GM12878 (cell line): ENCODE measurements around the gene SYNPR. TPM values are rescaled to one million over a fixed set of nuclear protein-coding genes. Genes with fewer than 3 reads are reported as not detected.

Source experiments
- ATAC-seq: fragments of 200-7000 bp; cut with Tn5 transposase; 3 replicates; pipeline ENCODE4 v1.9.1; 2020; ENCODE audit warnings: mild to moderate bottlenecking, moderate library complexity
- BruUV-seq: library from RNA; stranded (reverse); fragments of 400-500 nt; replicated peaks from 2 replicates; lab custom pipeline; 2021; lab: Mats Ljungman, UMichigan
- CTCF ChIA-PET: fragments of 300-600 bp; sonication (Branson Sonifier 250); formaldehyde crosslinking; extraction: SDS; loops from one replicate; lab custom pipeline; 2021; ENCODE audit warnings: inconsistent platforms; lab: Yijun Ruan, JAX
- POLR2A ChIA-PET: fragments of 350-600 bp; formaldehyde crosslinking; extraction: SDS; loops from one replicate; lab custom pipeline; 2021; ENCODE audit warnings: inconsistent platforms; lab: Charles Lee
- RAD21 ChIA-PET: fragments of 300-600 bp; sonication (Branson Sonifier 250); formaldehyde crosslinking; loops from one replicate; lab custom pipeline; 2023; ENCODE audit warnings: antibody characterized with exemption; ENCODE audit not compliant: unreplicated experiment; lab: Charles Lee
- SMC1A ChIA-PET: fragments of 300-600 bp; sonication (Branson Sonifier 250); formaldehyde crosslinking; loops from one replicate; lab custom pipeline; 2023; ENCODE audit not compliant: unreplicated experiment, uncharacterized antibody; lab: Charles Lee
- DNase-seq: peaks from one replicate; pipeline ENCODE4 v3.0.0-alpha.2; 2011; ENCODE audit warnings: low read depth, low spot score
- FAIRE-seq: peaks from 3 replicates; lab custom pipeline; 2011; peaks lifted over from hg19 to GRCh38; lab: Jason Lieb, UNC
- H2AFZ ChIP-seq: 2 replicates; pipeline ENCODE4 v1.6.0; 2011; ENCODE audit warnings: low read depth, low read length, control low read depth; ENCODE audit not compliant: control insufficient read depth
- H3K27ac ChIP-seq: 2 replicates; pipeline ENCODE4 v1.5.1; 2011; ENCODE audit warnings: control low read depth; ENCODE audit not compliant: control insufficient read depth, insufficient read depth
- H3K27me3 ChIP-seq, 2 experiments: replicated peaks in 1 of 2; 2 replicates each; pipeline versions ENCODE4 v1.6.0 to v1.6.1; 2011; ENCODE audit warnings: low read length in 1 of 2; ENCODE audit not compliant: control insufficient read depth in 2 of 2, insufficient read depth in 2 of 2
- H3K36me3 ChIP-seq, 2 experiments: 2 replicates each; pipeline ENCODE4 v1.5.1; 2011; ENCODE audit warnings: low read length in 1 of 2; ENCODE audit not compliant: control insufficient read depth in 2 of 2, insufficient read depth in 2 of 2
- H3K4me1 ChIP-seq: 2 replicates; pipeline ENCODE4 v1.6.1; 2011; ENCODE audit warnings: mild to moderate bottlenecking, low read length, moderate library complexity, mixed read lengths; ENCODE audit not compliant: control insufficient read depth, insufficient read depth
- H3K4me2 ChIP-seq: 2 replicates; pipeline ENCODE4 v1.6.0; 2011; ENCODE audit warnings: control low read depth; ENCODE audit not compliant: control insufficient read depth, insufficient read depth
- H3K4me3 ChIP-seq: fragments of 200-600 bp; sonication (generic); 2 replicates; pipeline ENCODE4 v1.5.1; 2016
- H3K79me2 ChIP-seq: 2 replicates; pipeline ENCODE4 v1.6.0; 2011; ENCODE audit warnings: low read length; ENCODE audit not compliant: control insufficient read depth, insufficient read depth
- H3K9ac ChIP-seq: 2 replicates; pipeline ENCODE4 v1.8.0; 2011; ENCODE audit warnings: low read length, control low read depth, mixed read lengths; ENCODE audit not compliant: control insufficient read depth, insufficient read depth
- H3K9me3 ChIP-seq: replicated peaks from 3 replicates; pipeline ENCODE4 v1.5.1; 2011; ENCODE audit warnings: mild to moderate bottlenecking, low read length; ENCODE audit not compliant: control insufficient read depth, insufficient read depth
- H4K20me1 ChIP-seq: 2 replicates; pipeline ENCODE4 v1.6.0; 2011; ENCODE audit not compliant: control insufficient read depth, insufficient read depth
- E2F4 ChIP-seq: IDR thresholded peaks from 2 replicates; pipeline ENCODE4 v1.6.1; 2012; ENCODE audit warnings: low read depth, low read length, improper control_type of control experiment
- ETV6 ChIP-seq, 2 experiments: fragments of 450-650 bp in 1 of 2; IDR thresholded peaks in 1 of 2; conservative IDR thresholded peaks in 1 of 2; 2 replicates each; pipeline ENCODE4 v1.6.1; 2014; ENCODE audit warnings: antibody characterized with exemption in 1 of 2, borderline replicate concordance in 1 of 2, low read depth in 1 of 2, mild to moderate bottlenecking in 1 of 2, moderate library complexity in 1 of 2
- MEF2A ChIP-seq: IDR thresholded peaks from 2 replicates; pipeline ENCODE4 v1.6.1; 2011; ENCODE audit warnings: low read depth, mild to moderate bottlenecking, low read length, moderate library complexity; ENCODE audit not compliant: insufficient read depth
- MXI1 ChIP-seq: fragments of 150-350 bp; IDR thresholded peaks from 2 replicates; pipeline ENCODE4 v1.6.1; 2011; ENCODE audit warnings: low read depth, mild to moderate bottlenecking, inconsistent platforms, low read length, improper control_type of control experiment
- POLR2AphosphoS2 ChIP-seq: IDR thresholded peaks from 2 replicates; pipeline ENCODE4 v1.6.1; 2011; ENCODE audit warnings: low read depth, mild to moderate bottlenecking, low read length, improper control_type of control experiment, moderate library complexity
- POLR2AphosphoS5 ChIP-seq: IDR thresholded peaks from 2 replicates; pipeline ENCODE4 v1.6.1; 2011; ENCODE audit warnings: mild to moderate bottlenecking, low read length, inconsistent platforms
- POU2F2 ChIP-seq: IDR thresholded peaks from 3 replicates; pipeline ENCODE4 v1.6.1; 2011; ENCODE audit warnings: low read depth, mild to moderate bottlenecking, low read length, borderline replicate concordance
- RAD51 ChIP-seq: fragments of 450-650 bp; IDR thresholded peaks from 2 replicates; pipeline ENCODE4 v1.6.1; 2016; ENCODE audit warnings: moderate library complexity, mild to moderate bottlenecking, inconsistent platforms
- RB1 ChIP-seq: fragments of 450-650 bp; formaldehyde crosslinking; IDR thresholded peaks from 2 replicates; pipeline ENCODE4 v1.6.1; 2017; ENCODE audit warnings: mild to moderate bottlenecking, borderline replicate concordance
- RUNX3 ChIP-seq: IDR thresholded peaks from 2 replicates; pipeline ENCODE4 v1.6.1; 2012; ENCODE audit warnings: low read length, inconsistent platforms
- TCF12 ChIP-seq: IDR thresholded peaks from 2 replicates; pipeline ENCODE4 v1.6.1; 2011; ENCODE audit warnings: low read depth, mild to moderate bottlenecking, low read length
- ZBED1 ChIP-seq: IDR thresholded peaks from 2 replicates; pipeline ENCODE4 v1.6.1; 2016; ENCODE audit warnings: borderline replicate concordance
- WGBS: methylation state at CpG from one replicate; pipeline ENCODE4 v1.1.6; 2016; ENCODE audit warnings: low lambda C conversion rate; ENCODE audit not compliant: insufficient replicate concordance, insufficient coverage; ENCODE audit errors: missing lambda C conversion rate; 5-methylcytosine and 5-hydroxymethylcytosine counted together
- in situ Hi-C: fragments of 300-500 bp; cut with MboI; formaldehyde crosslinking; loops from 9 replicates; pipeline ENCODE4 v1.14.3; 2018; ENCODE audit warnings: mixed read lengths
- intact Hi-C: fragments of 100-400 bp; cut with micrococcal nuclease; formaldehyde crosslinking; loops from one replicate; pipeline ENCODE4 v1.14.2; 2022; ENCODE audit not compliant: unreplicated experiment
- polyA plus RNA-seq, 11 experiments: library from polyadenylated mRNA; depleted of rRNA in 4 of 11; unstranded in 6 of 11; stranded (reverse) in 5 of 11; fragments of >200 nt; fragmentation: Nextera tagmentation in 4 of 11; fragmentation: Illumina TruSeq in 1 of 11; extraction: Ambion mirVana in 4 of 11; extraction: Trizol in 1 of 11; gene quantifications; 1 replicate in 1 of 11; 2 replicates in 10 of 11; pipeline versions ENCODE4 v1.2.1 to v1.2.3, GENCODE V29; 2011 to 2016; ENCODE audit warnings: inconsistent platforms in 2 of 11, missing spikeins in 2 of 11, low read depth in 1 of 11
- total RNA-seq, 4 experiments: library from RNA; depleted of rRNA in 3 of 4; stranded (reverse); fragments of >200 nt in 3 of 4; fragmentation: Illumina TruSeq in 1 of 4; extraction: Trizol in 1 of 4; gene quantifications; 2 replicates each; pipeline versions ENCODE4 v1.2.1 to v1.2.3, GENCODE V29; 2013 to 2021

SYNPR gene
- total and polyA plus RNA-seq, 10 of the 15 experiments (the other 5 are each of a cell fraction or from before 2014, with no cell fraction given): not detected

GRCh38 chr3:63584681-63585080 is 306.6 kb downstream of the SYNPR start:
- RAD21 ChIA-PET: no interaction called here
- Histone ChIP-seq H3K27me3 (no peaks in the 10 kb centered on the region), H2AFZ (no peak overlapping the region), H4K20me1 (no peaks in the 10 kb centered on the region), H3K9me3 (no peaks in the 10 kb centered on the region), H3K27ac (no peak overlapping the region), H3K4me1 (no peaks in the 10 kb centered on the region), H3K9ac (no peak overlapping the region), H3K4me3 (no peak overlapping the region), H3K4me2 (no peak overlapping the region), H3K36me3 (no peaks in the 10 kb centered on the region), H3K79me2 (no peaks in the 10 kb centered on the region)
- no peak for ATAC-seq
- SMC1A ChIA-PET: interaction anchor here (1.6 kb wide), 1 partner anchor 231 kb away, joined by 3 read pairs; no protein-coding TSS in a partner anchor
- in situ Hi-C loops (no loop called here), intact Hi-C loops (no loop called here)
- no peak for FAIRE-seq
- WGBS: 17% methylated on average over 1 of the region's 1 CpG
- BruUV-seq: no TSS peak
- no peak for DNase-seq
- CTCF ChIA-PET: no interaction called here
- POLR2A ChIA-PET: no interaction called here
- no peak for TF ChIP-seq MEF2A
- TF ChIP-seq RAD51: no peak
- no peak for TF ChIP-seq TCF12
- TF ChIP-seq RB1: no peak
- no peak for TF ChIP-seq ETV6 (conservative IDR thresholded peaks at IDR 0.05 in 1 of 2, IDR thresholded peaks at IDR 0.05 in 1 of 2; ENCODE audit: borderline replicate concordance in 1 of 2, low read depth in 1 of 2)
- no peak for TF ChIP-seq E2F4
- TF ChIP-seq POLR2AphosphoS2: no peak
- TF ChIP-seq RUNX3: no peak
- no peak for TF ChIP-seq ZBED1
- TF ChIP-seq POLR2AphosphoS5: no peak
- no peak for TF ChIP-seq MXI1
- TF ChIP-seq POU2F2: no peak
